ENCODE data around the gene CCDC28B. TPM values are rescaled to one million over a fixed set of nuclear protein-coding genes. Genes with fewer than 3 reads are reported as not detected.
A peak's percentile ranks its signal among the peaks of the same experiment; 100 is the strongest.

The CCDC28B gene
- total and polyA plus RNA-seq, 2 of the 13 experiments (the other 11 are each of a cell fraction or from before 2014, with no cell fraction given): 2.6 to 3.5 TPM

GRCh38 chr1:32200226-32201010 is at the start of gene CCDC28B (continued):
- TF ChIP-seq ZNF234 (CRISPR knock-in tag; conservative IDR thresholded peaks at IDR 0.05) (no peak), MXD3 (CRISPR knock-in tag; IDR thresholded peaks at IDR 0.05) (peak; percentile 64; the same call in 1 of the 2 replicates), ZNF143 (CRISPR knock-in tag; IDR thresholded peaks at IDR 0.05) (no peak), ZSCAN22 (CRISPR knock-in tag; IDR thresholded peaks at IDR 0.05) (no peak), SRSF4 (IDR thresholded peaks at IDR 0.05; ENCODE audit: low read depth, low read length, poor library complexity, severe bottlenecking) (no peak), LCORL (IDR thresholded peaks at IDR 0.05) (no peak), LCORL (CRISPR knock-in tag; IDR thresholded peaks at IDR 0.05) (no peak), ZNF710 (CRISPR knock-in tag; IDR thresholded peaks at IDR 0.05; ENCODE audit: borderline replicate concordance) (0 out of 2 replicates have a peak, but pooled peaks have one; percentile 26), HMGXB4 (CRISPR knock-in tag; IDR thresholded peaks at IDR 0.05; ENCODE audit: borderline replicate concordance in 1 of 2, low read depth in 1 of 2) (peak in 1 of 2 experiments; percentile 42; a peak in 1 of 4 replicates), ZNF292 (CRISPR knock-in tag; IDR thresholded peaks at IDR 0.05; ENCODE audit: borderline replicate concordance, low read depth) (0 out of 2 replicates have a peak, but pooled peaks have one; percentile 4), ZNF496 (CRISPR knock-in tag; IDR thresholded peaks at IDR 0.05; ENCODE audit: insufficient replicate concordance) (no peak), JUND (CRISPR knock-in tag; IDR thresholded peaks at IDR 0.05) (no peak), HOXA3 (CRISPR knock-in tag; IDR thresholded peaks at IDR 0.05) (peak; percentile 49), PRDM10 (CRISPR knock-in tag; IDR thresholded peaks at IDR 0.05; ENCODE audit: low read depth) (no peak), ZNF563 (CRISPR knock-in tag; IDR thresholded peaks at IDR 0.05) (no peak), ZNF839 (CRISPR knock-in tag; IDR thresholded peaks at IDR 0.05; ENCODE audit: borderline replicate concordance) (no peak), EP300 (IDR thresholded peaks at IDR 0.05; ENCODE audit: low read depth in 2 of 2, low read length in 2 of 2) (no peak), EP300 (CRISPR knock-in tag; IDR thresholded peaks at IDR 0.05; ENCODE audit: borderline replicate concordance) (0 out of 2 replicates have a peak, but pooled peaks have one; percentile 22), KAT7 (CRISPR knock-in tag; IDR thresholded peaks at IDR 0.05; ENCODE audit: borderline replicate concordance) (0 out of 2 replicates have a peak, but pooled peaks have one; percentile 4), PHF8 (CRISPR knock-in tag; IDR thresholded peaks at IDR 0.05) (0 out of 2 replicates have a peak, but pooled peaks have one; percentile 25)
